AG20443 (cell line): ENCODE data around the gene OR5M11.
"Not testable (repeated sequence)": the region's sequence is repeated elsewhere in the genome, so short reads cannot be mapped to it uniquely, and the experiment has no call there.

Source experiments
- DNase-seq: peaks from one replicate; pipeline ENCODE4 v3.0.0; 2012; ENCODE audit warnings: low spot score, mixed read lengths

OR5M11 gene

GRCh38 chr11:56543157-56543556 lies at the start of gene OR5M11:
OR5M11 (minus strand) TSS chr11:56543257; CDS start chr11:56543257, 0 bp downstream.
- no peak for DNase-seq

GRCh38 chr11:56592088-56592717 lies 49.1 kb upstream of the OR5M11 start:
- not testable (repeated sequence) for DNase-seq

GRCh38 chr11:56577621-56578020 lies 34.6 kb upstream of the OR5M11 start, which contains the start of gene OR5M10:
OR5M10 (minus strand) TSS chr11:56577721; CDS start chr11:56577721, 0 bp downstream.
- no peak for DNase-seq

- DNase-seq = no peak
Observed at GRCh38 chr11:56558574-56558973, 15.5 kb upstream of the OR5M11 start.

- not testable (repeated sequence) for DNase-seq
Observed at GRCh38 chr11:56554691-56555090, 11.6 kb upstream of the OR5M11 start.

GRCh38 chr11:56545531-56545930 lies 2.5 kb upstream of the OR5M11 start:
- DNase-seq = no peak

GRCh38 chr11:56543739-56544138 lies 682 bp upstream of the OR5M11 start:
- no peak for DNase-seq

GRCh38 chr11:56533054-56533740 lies 9.9 kb downstream of the OR5M11 start:
- DNase-seq = no peak

GRCh38 chr11:56531856-56532255 lies 11.2 kb downstream of the OR5M11 start:
- no peak for DNase-seq

GRCh38 chr11:56522008-56522407 lies 21.0 kb downstream of the OR5M11 start:
- DNase-seq = no peak

- DNase-seq = no peak
Observed at GRCh38 chr11:56513280-56513679, 29.8 kb downstream of the OR5M11 start.

- no peak for DNase-seq
Observed at GRCh38 chr11:56509439-56509838, 33.6 kb downstream of the OR5M11 start.

- no peak for DNase-seq
Observed at GRCh38 chr11:56497010-56497409, 46.0 kb downstream of the OR5M11 start.

- DNase-seq = no peak
Observed at GRCh38 chr11:56495117-56495516, 47.9 kb downstream of the OR5M11 start.
